CD4-positive, alpha-beta T cell treated with Interleukin-17A for 1 hour (primary cell): ENCODE data around the gene COL26A1.
"Not testable (repeated sequence)": the region's sequence is repeated elsewhere in the genome, so short reads cannot be mapped to it uniquely, and the experiment has no call there.

ENCODE experiments used
- DNase-seq: peaks from one replicate; pipeline ENCODE4 v3.0.0-alpha.2; 2020

The COL26A1 gene

GRCh38 chr7:101555921-101556275 lies 193.2 kb downstream of the COL26A1 start:
- DNase-seq: no peak

- no peak for DNase-seq
Observed at GRCh38 chr7:101556453-101556968, 193.8 kb downstream of the COL26A1 start.

- no peak for DNase-seq
Observed at GRCh38 chr7:101557421-101557820, 194.7 kb downstream of the COL26A1 start.

- no peak for DNase-seq
Observed at GRCh38 chr7:101557978-101558741, 195.5 kb downstream of the COL26A1 start.

- DNase-seq: no peak
Observed at GRCh38 chr7:101558742-101559325, 196.2 kb downstream of the COL26A1 start.

- DNase-seq: no peak
Observed at GRCh38 chr7:101559586-101559985, 196.9 kb downstream of the COL26A1 start.

- DNase-seq: not testable (repeated sequence)
Observed at GRCh38 chr7:101560021-101560420, 197.3 kb downstream of the COL26A1 start.

- DNase-seq: no peak
Observed at GRCh38 chr7:101560856-101561255, 198.2 kb downstream of the COL26A1 start.

- not testable (repeated sequence) for DNase-seq
Observed at GRCh38 chr7:101561293-101561692, 198.6 kb downstream of the COL26A1 start.

- no peak for DNase-seq
Observed at GRCh38 chr7:101562531-101563197, 200.0 kb downstream of the COL26A1 start.

- no peak for DNase-seq
Observed at GRCh38 chr7:101563198-101563901, 200.7 kb downstream of the COL26A1 start.

- no peak for DNase-seq
Observed at GRCh38 chr7:101563943-101564777, 201.5 kb downstream of the COL26A1 start.

- no peak for DNase-seq
Observed at GRCh38 chr7:101564778-101565211, 202.1 kb downstream of the COL26A1 start.

GRCh38 chr7:101565601-101566209 lies 203.0 kb downstream of the COL26A1 start:
- DNase-seq: no peak

- no peak for DNase-seq
Observed at GRCh38 chr7:101567230-101567629, 204.6 kb downstream of the COL26A1 start.

- no peak for DNase-seq
Observed at GRCh38 chr7:101572156-101572555, 209.5 kb downstream of the COL26A1 start.

- no peak for DNase-seq
Observed at GRCh38 chr7:101575168-101575567, 212.5 kb downstream of the COL26A1 start.

- no peak for DNase-seq
Observed at GRCh38 chr7:101575721-101576120, 213.0 kb downstream of the COL26A1 start.

GRCh38 chr7:101576998-101577397 lies 214.3 kb downstream of the COL26A1 start:
- no peak for DNase-seq

GRCh38 chr7:101578552-101578951 lies 215.9 kb downstream of the COL26A1 start:
- DNase-seq: no peak

- no peak for DNase-seq
Observed at GRCh38 chr7:101580596-101580995, 217.9 kb downstream of the COL26A1 start.

GRCh38 chr7:101581891-101582290 lies 219.2 kb downstream of the COL26A1 start:
- no peak for DNase-seq
